ENCODE results near the gene GSN.

DNA sequence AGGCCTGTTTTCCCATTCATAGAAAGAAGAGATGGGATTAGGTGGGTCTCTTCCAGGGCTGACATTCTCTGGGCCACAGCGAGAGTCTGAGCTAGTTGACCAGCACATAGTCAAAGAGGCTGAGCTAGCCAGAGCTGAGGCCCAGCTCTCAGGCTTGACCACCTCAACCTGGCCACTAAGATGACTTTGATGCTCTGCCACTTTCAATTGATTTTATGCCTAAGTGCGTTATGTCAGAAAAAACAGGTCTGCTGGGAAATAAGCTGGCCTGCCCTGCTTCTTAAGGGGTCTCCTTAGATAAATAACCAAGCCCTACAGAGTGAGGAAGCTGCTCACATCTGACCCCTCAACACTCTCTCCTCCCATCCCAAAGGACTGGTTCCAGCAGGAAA lies 46.3 kb upstream of the GSN start:
- TF ChIP-seq, protein P1, sequence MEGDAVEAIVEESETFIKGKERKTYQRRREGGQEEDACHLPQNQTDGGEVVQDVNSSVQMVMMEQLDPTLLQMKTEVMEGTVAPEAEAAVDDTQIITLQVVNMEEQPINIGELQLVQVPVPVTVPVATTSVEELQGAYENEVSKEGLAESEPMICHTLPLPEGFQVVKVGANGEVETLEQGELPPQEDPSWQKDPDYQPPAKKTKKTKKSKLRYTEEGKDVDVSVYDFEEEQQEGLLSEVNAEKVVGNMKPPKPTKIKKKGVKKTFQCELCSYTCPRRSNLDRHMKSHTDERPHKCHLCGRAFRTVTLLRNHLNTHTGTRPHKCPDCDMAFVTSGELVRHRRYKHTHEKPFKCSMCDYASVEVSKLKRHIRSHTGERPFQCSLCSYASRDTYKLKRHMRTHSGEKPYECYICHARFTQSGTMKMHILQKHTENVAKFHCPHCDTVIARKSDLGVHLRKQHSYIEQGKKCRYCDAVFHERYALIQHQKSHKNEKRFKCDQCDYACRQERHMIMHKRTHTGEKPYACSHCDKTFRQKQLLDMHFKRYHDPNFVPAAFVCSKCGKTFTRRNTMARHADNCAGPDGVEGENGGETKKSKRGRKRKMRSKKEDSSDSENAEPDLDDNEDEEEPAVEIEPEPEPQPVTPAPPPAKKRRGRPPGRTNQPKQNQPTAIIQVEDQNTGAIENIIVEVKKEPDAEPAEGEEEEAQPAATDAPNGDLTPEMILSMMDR (IDR thresholded peaks at IDR 0.05; ENCODE audit: low read depth, low read length, poor library complexity, severe bottlenecking): no peak
- TF ChIP-seq EZH2phosphoT487 (IDR thresholded peaks at IDR 0.05; ENCODE audit: borderline replicate concordance, low read length): no peak
